SK-N-SH (cell line): ENCODE results near the gene EDA. TPM values are rescaled to one million over a fixed set of nuclear protein-coding genes. Genes with fewer than 3 reads are reported as not detected.

ENCODE experiments used
- CTCF ChIA-PET: fragments of 300-600, 350-600 bp; formaldehyde crosslinking; extraction: SDS; loops from one replicate; lab custom pipeline; 2021; lab: Yijun Ruan, JAX
- POLR2A ChIA-PET: fragments of 350-600 bp; sonication (Branson Sonifier 250); formaldehyde crosslinking; extraction: SDS; loops from one replicate; lab custom pipeline; 2020; ENCODE audit warnings: antibody characterized with exemption, inconsistent platforms; lab: Yijun Ruan, JAX
- DNase-seq: peaks from one replicate; pipeline ENCODE4 v3.0.0; 2012
- H2AFZ ChIP-seq: fragments of 200-600 bp; sonication (generic); 2 replicates; pipeline ENCODE4 v1.8.1; 2016; ENCODE audit warnings: antibody characterized with exemption, mild to moderate bottlenecking, low read depth
- H3F3A ChIP-seq: fragments of 200-600 bp; sonication (generic); replicated peaks from 2 replicates; pipeline ENCODE3; 2016; ENCODE audit warnings: antibody characterized with exemption, mild to moderate bottlenecking; ENCODE audit not compliant: insufficient read depth
- H3K27ac ChIP-seq, 2 experiments: fragments of 200-500 bp in 1 of 2; fragments of 200-600 bp in 1 of 2; sonication (Bioruptor generic) in 1 of 2; sonication (generic), shearing (Covaris generic) in 1 of 2; 2 replicates each; pipeline versions ENCODE4 v1.5.1 to v1.6.1; 2014 to 2016; ENCODE audit warnings: low read depth in 2 of 2, inconsistent platforms in 1 of 2, low read length in 1 of 2, mild to moderate bottlenecking in 1 of 2, mixed read lengths in 1 of 2
- H3K27me3 ChIP-seq: fragments of 200-600 bp; sonication (generic), shearing (Covaris generic); 2 replicates; pipeline ENCODE4 v1.6.1; 2016; ENCODE audit warnings: mixed run types; ENCODE audit not compliant: insufficient read depth
- H3K36me3 ChIP-seq, 2 experiments: fragments of 200-500 bp in 1 of 2; fragments of 200-600 bp in 1 of 2; sonication (Bioruptor generic) in 1 of 2; sonication (generic) in 1 of 2; replicated peaks in 1 of 2; 2 replicates each; pipeline versions ENCODE3 to v1.5.1; 2014 to 2016; ENCODE audit warnings: low read length in 1 of 2, mild to moderate bottlenecking in 1 of 2; ENCODE audit not compliant: insufficient read depth in 2 of 2, control insufficient read depth in 1 of 2
- H3K4me1 ChIP-seq, 2 experiments: fragments of 200-500 bp in 1 of 2; fragments of 200-600 bp in 1 of 2; sonication (Bioruptor generic) in 1 of 2; sonication (generic), shearing (Covaris generic) in 1 of 2; 2 replicates each; pipeline versions ENCODE4 v1.5.1 to v1.6.1; 2014 to 2016; ENCODE audit warnings: low read depth in 1 of 2, low read length in 1 of 2, mixed run types in 1 of 2; ENCODE audit not compliant: insufficient read depth in 2 of 2, control insufficient read depth in 1 of 2
- H3K4me2 ChIP-seq: fragments of 200-600 bp; sonication (generic), shearing (Covaris generic); 2 replicates; pipeline ENCODE4 v1.6.1; 2017; ENCODE audit warnings: mixed run types
- H3K4me3 ChIP-seq, 2 experiments: fragments of 200-500 bp in 1 of 2; fragments of 200-600 bp in 1 of 2; sonication (Bioruptor generic) in 1 of 2; sonication (generic), shearing (Covaris generic) in 1 of 2; 2 replicates each; pipeline versions ENCODE4 v1.5.1 to v1.8.1; 2014 to 2016; ENCODE audit warnings: low read depth in 2 of 2, inconsistent platforms in 1 of 2, low read length in 1 of 2, mild to moderate bottlenecking in 1 of 2, mixed read lengths in 1 of 2, moderate library complexity in 1 of 2
- H3K79me2 ChIP-seq: fragments of 200-600 bp; sonication (generic); 2 replicates; pipeline ENCODE4 v1.8.1; 2017; ENCODE audit warnings: mild to moderate bottlenecking; ENCODE audit not compliant: insufficient read depth
- H3K9ac ChIP-seq: fragments of 200-600 bp; sonication (generic); 2 replicates; pipeline ENCODE4 v1.6.1; 2017; ENCODE audit warnings: mixed run types
- H3K9me2 ChIP-seq: fragments of 200-600 bp; sonication (generic); 2 replicates; pipeline ENCODE4 v1.6.1; 2017; ENCODE audit warnings: mixed run types
- H3K9me3 ChIP-seq: fragments of 200-600 bp; sonication (generic); 2 replicates; pipeline ENCODE4 v1.6.1; 2017; ENCODE audit warnings: mixed run types, mild to moderate bottlenecking, moderate library complexity
- H4K20me1 ChIP-seq: fragments of 200-600 bp; sonication (generic); 2 replicates; pipeline ENCODE4 v1.6.1; 2017; ENCODE audit warnings: mild to moderate bottlenecking, mixed run types; ENCODE audit not compliant: insufficient read depth
- CTCF ChIP-seq: fragments of 200-600 bp; sonication (generic); IDR thresholded peaks from 2 replicates; pipeline ENCODE4 v1.6.1; 2017; ENCODE audit warnings: antibody characterized with exemption, mild to moderate bottlenecking, moderate library complexity
- FOSL2 ChIP-seq: IDR thresholded peaks from 2 replicates; pipeline ENCODE4 v1.4.0; 2012; ENCODE audit warnings: low read depth, mild to moderate bottlenecking, moderate library complexity, borderline replicate concordance
- FOXJ3 ChIP-seq: sonication (generic); formaldehyde crosslinking; IDR thresholded peaks from 2 replicates; pipeline ENCODE4 v1.5.1; 2020; ENCODE audit warnings: mild to moderate bottlenecking, missing genetic modification reagents
- GABPA ChIP-seq: IDR thresholded peaks from 2 replicates; pipeline ENCODE4 v1.4.0; 2012; ENCODE audit warnings: low read depth, mild to moderate bottlenecking
- IRF3 ChIP-seq: fragments of 150-350 bp; IDR thresholded peaks from 2 replicates; pipeline ENCODE4 v1.6.1; 2016; ENCODE audit warnings: mild to moderate bottlenecking, low read depth, low read length
- JUND ChIP-seq: IDR thresholded peaks from 2 replicates; pipeline ENCODE4 v1.4.0; 2012
- NRF1 ChIP-seq: IDR thresholded peaks from 2 replicates; pipeline ENCODE4 v1.6.1; 2012; ENCODE audit warnings: low read depth, mild to moderate bottlenecking, low read length
- PBX3 ChIP-seq: IDR thresholded peaks from 2 replicates; pipeline ENCODE4; 2012
- RAD21 ChIP-seq: IDR thresholded peaks from 2 replicates; pipeline ENCODE4 v1.6.1; 2012; ENCODE audit warnings: mild to moderate bottlenecking, low read length
- REST ChIP-seq: IDR thresholded peaks from 2 replicates; pipeline ENCODE4 v1.6.1; 2012; ENCODE audit warnings: mild to moderate bottlenecking, low read depth, low read length, moderate library complexity
- SIN3A ChIP-seq: IDR thresholded peaks from 2 replicates; pipeline ENCODE4 v1.6.1; 2012; ENCODE audit warnings: low read depth, mild to moderate bottlenecking, low read length, moderate library complexity, borderline replicate concordance
- USF2 ChIP-seq: fragments of 150-350 bp; IDR thresholded peaks from 2 replicates; pipeline ENCODE4 v1.6.1; 2017; ENCODE audit warnings: antibody characterized with exemption, low read length, low read depth, borderline replicate concordance
- YY1 ChIP-seq: IDR thresholded peaks from 2 replicates; pipeline ENCODE4 v1.4.0; 2012; ENCODE audit warnings: low read depth, mild to moderate bottlenecking
- WGBS: methylation state at CpG from one replicate; pipeline ENCODE4 v1.1.6; 2017; ENCODE audit warnings: low lambda C conversion rate; 5-methylcytosine and 5-hydroxymethylcytosine counted together
- polyA plus RNA-seq, 3 experiments: library from polyadenylated mRNA; depleted of rRNA; stranded (reverse); fragments of >200 nt; gene quantifications; 2 replicates each; pipeline ENCODE4 v1.2.3, GENCODE V29; 2012

EDA gene
- polyA plus RNA-seq, 1 of the 3 experiments (the other 2 are of a cell fraction) = 0.02 TPM

- POLR2A ChIA-PET = no interaction called here
- CTCF ChIA-PET = no interaction called here
Measured at GRCh38 chrX:69793260-69793935, 177.5 kb downstream of the EDA start.

GRCh38 chrX:69795702-69796101 is 179.8 kb downstream of the EDA start:
- no peak overlapping the region for H3K4me3 ChIP-seq
- no CpG with 5 or more reads among the region's 3 CpGs for WGBS
- no peak for DNase-seq
- no peak overlapping the region for H3K4me2 ChIP-seq
- H4K20me1 ChIP-seq = no peaks in the 10 kb centered on the region
- no peaks in the 10 kb centered on the region for H3K9me3 ChIP-seq
- H3K36me3 ChIP-seq = no peaks in the 10 kb centered on the region
- no peaks in the 10 kb centered on the region for H3F3A ChIP-seq
- POLR2A ChIA-PET = no interaction called here
- no peaks in the 10 kb centered on the region for H3K9me2 ChIP-seq
- H3K79me2 ChIP-seq = no peaks in the 10 kb centered on the region
- TF ChIP-seq YY1 = no peak
- TF ChIP-seq IRF3 = no peak
- no peak for TF ChIP-seq NRF1
- no peak for TF ChIP-seq PBX3
- TF ChIP-seq SIN3A = no peak
- TF ChIP-seq JUND = no peak
- no peak for TF ChIP-seq FOXJ3 (CRISPR knock-in tag)
- no peak for TF ChIP-seq REST
- TF ChIP-seq GABPA = no peak
- no peak overlapping the region for H2AFZ ChIP-seq
- no peak overlapping the region for H3K27ac ChIP-seq
- no peaks in the 10 kb centered on the region for H3K27me3 ChIP-seq
- H3K4me1 ChIP-seq = no peaks in the 10 kb centered on the region
- no peak overlapping the region for H3K9ac ChIP-seq
- CTCF ChIA-PET = no interaction called here

More at GRCh38 chrX:69793260-69793935, 177.5 kb downstream of the EDA start:
- Histone ChIP-seq H3K79me2 (no peaks in the 10 kb centered on the region), H3K36me3 (no peaks in the 10 kb centered on the region), H4K20me1 (no peaks in the 10 kb centered on the region), H3K27ac (no peak overlapping the region), H3K27me3 (no peaks in the 10 kb centered on the region)
- no peak for DNase-seq
- 8% methylated on average over 4 of the region's 4 CpGs for WGBS
- TF ChIP-seq GABPA (no peak), FOSL2 (no peak), RAD21 (no peak), CTCF (no peak), USF2 (no peak)
- TF ChIP-seq, all 33 proteins: peak for 0
- Histone ChIP-seq H3K9me2 (no peaks in the 10 kb centered on the region), H3K4me1 (no peaks in the 10 kb centered on the region), H3K9ac (no peak overlapping the region), H3K4me3 (no peak overlapping the region), H3K4me2 (no peak overlapping the region), H3F3A (no peaks in the 10 kb centered on the region), H2AFZ (no peak overlapping the region), H3K9me3 (no peaks in the 10 kb centered on the region)
